Measurements from ENCODE around the gene DIAPH3.

The DIAPH3 gene

DNA sequence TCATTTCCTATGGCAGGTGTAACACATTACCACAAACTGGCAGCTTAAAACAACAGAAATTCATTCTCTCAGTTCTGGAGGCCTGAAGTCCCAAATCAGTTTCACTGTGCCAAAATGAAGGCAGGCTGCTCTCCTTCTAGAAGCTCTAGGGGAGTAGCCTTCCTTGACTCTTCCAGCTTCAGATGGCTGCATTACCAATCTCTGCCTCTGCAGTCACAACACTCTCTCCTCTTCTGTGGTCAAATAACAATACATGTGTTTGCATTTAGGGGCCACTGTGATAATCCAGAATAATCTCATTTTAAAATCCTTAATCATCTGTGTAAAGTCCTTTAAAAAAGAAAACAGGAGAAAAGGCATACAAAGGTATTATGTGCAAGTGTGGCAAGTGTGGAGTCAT lies 7.8 kb downstream of the DIAPH3 start:
- DNase-seq (ENCODE audit: low spot score) = no peak

DNA sequence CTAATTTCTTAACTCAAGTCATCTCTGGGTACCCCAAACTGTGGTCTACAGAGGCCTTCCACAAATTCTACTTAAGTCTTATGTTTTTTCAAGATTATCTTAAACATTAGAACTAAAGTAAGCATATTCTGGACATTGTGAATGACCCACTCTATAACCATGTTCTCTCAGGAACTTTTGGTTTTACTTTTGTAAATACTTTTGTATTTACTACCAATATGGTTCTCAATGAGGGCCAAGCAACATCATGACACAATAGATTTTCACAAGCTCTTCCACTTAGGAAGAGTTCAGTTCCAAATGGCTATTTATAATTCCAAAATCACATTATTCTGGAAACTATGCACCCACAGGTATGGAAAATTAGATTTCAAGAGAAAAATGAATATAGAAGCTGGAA lies 10.8 kb downstream of the DIAPH3 start:
- no peak for DNase-seq (ENCODE audit: low spot score)

DNA sequence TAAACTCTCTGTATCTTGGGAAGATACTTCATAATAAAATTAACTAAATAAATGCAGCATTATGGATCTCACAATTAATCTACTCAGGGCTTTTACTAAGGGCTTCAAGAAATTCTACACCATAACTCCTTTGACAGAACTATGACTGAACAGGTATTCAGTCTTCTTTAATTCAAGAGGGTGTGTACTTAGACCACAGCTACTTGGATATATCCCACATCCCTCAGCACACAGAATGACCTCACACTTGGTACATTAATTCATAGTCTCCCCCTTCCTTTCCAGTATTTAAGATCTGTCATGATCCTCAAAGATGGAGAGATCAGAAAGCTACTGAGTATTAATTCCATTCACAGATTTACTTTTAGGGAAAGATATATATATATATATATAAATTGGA lies 11.6 kb downstream of the DIAPH3 start:
- DNase-seq (ENCODE audit: low spot score) = no peak

DNA sequence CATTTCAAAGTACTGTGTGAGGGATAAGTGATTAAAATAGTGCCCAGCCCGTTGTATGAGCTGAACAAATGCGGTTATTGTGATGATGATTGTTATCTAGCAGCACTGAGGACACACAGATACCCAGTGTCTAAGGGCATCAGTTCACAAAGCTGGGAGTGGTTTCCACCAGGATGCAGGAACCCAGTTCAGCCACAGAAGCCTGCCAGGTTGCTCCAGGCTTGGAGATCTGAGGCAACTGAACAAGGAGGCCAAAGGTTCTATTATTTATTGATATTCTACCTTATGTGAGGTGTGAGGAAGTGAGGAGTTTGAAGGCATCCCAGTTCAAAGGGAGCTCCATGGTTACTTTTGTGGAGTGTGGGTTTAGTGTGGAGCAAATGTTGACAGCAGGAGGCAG lies 13.2 kb downstream of the DIAPH3 start:
- DNase-seq (ENCODE audit: low spot score) = no peak

DNA sequence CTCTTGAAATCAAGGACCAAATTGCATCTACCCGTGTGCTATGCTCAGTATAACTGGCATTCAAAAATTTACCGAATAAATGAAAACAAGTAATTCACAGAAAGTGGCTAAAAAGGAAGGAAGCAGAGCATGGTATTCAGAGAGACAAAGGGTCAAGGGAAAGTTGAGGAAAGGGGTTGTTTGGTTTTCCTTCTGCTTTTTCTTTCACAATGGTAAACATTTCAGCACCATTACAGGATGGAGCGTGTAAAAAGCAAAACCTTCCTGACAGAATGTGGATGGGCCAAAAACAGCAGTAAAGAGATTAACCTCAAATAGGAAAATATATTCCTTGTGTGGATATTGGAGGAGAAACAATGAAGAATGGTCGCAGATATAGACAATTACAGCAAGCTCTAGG lies 14.8 kb downstream of the DIAPH3 start:
- DNase-seq (ENCODE audit: low spot score) = no peak

DNA sequence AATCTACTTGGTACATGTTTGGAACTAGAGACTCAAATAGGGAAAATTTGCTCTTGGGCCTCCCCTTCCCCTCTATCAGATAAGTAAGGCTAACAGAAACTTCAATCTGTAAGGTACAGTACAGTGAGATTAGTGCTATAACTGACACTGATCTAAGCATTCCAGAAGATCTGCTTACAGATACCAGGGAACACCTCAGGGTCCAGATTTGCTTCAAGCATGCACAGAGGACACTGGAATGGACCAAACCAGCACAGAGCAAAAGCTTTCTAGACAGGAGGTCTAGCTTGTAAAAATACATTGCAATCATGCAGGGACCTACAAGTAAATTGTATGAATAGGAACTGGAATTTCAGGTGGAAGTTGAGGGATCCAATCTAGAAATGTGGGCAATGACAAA lies 16.4 kb downstream of the DIAPH3 start:
- no peak for DNase-seq (ENCODE audit: low spot score)

DNA sequence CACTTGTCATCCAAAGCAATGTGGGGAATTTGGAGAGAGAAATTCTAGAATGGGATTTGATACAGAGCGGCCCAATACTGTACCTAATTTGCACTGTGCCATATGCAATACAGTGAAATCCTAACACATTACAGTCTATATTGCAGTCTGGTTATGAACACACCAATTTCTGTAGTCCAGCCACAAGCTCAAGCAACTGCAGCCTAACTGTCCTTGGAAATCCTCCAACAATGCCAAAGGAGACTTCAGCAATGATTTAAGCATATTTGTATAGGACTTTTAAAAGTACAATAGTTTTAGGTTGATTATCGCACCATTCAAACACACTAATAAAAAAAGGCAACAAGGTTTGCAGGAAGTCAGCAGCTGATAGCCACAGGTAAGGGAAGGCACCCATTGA lies 17.3 kb downstream of the DIAPH3 start:
- DNase-seq (ENCODE audit: low spot score) = no peak

DNA sequence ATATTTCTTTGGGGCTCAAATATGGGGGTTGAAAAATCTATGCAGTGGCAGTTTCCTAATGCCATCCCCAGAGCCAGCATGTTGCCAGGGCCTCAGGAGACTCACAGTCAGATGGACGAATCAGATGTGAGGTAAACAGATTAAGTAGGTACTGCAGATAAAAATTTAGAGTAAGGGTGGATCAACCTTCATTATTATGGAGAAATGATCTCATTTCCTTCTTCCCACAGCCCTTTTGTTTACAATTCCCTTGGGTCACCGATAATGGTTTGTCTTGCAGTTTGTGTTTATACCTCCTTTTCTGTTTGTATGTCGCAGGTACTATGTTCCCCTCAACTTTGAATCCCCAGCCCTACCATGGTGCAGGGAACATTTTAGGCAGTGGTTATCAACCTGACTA lies 20.0 kb downstream of the DIAPH3 start:
- DNase-seq (ENCODE audit: low spot score) = no peak

DNA sequence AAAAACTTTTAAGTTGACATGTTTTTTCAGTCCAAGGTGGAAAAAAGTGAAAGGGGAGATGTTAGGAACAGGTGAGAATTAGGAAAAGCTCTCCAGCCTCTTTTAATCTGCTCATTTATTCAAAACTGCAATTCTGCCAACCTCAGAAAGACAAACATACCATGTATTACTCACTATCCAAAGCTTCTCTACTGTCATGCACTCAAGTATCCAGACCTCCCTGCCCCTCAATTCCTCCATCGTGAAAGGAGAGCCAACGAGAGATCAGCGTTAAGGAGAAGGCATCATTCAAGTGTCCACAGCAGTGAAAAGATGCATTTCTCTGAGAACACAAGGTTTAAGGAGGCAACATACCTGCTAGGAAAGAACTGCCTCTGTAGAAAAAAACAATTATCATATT lies 24.5 kb downstream of the DIAPH3 start:
- DNase-seq (ENCODE audit: low spot score) = no peak

DNA sequence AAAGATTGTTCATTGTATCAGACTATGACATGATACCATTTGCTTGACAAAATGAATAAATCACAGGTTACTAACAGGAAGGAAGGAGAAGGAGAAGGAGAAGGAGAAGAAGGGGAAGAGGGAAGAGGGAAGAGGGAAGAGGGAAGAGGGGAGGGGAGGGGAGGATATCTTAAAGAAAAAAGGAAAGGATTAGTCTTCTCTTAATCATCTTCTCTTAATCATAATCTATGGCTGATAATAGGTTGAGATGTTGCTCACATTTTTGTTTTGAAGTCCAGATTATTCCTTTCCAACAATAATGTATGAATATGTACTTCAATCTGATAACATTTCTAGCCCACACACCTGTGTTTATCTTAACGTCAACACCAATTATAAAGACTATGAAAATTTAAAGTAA lies 25.1 kb downstream of the DIAPH3 start:
- DNase-seq (ENCODE audit: low spot score) = no peak

DNA sequence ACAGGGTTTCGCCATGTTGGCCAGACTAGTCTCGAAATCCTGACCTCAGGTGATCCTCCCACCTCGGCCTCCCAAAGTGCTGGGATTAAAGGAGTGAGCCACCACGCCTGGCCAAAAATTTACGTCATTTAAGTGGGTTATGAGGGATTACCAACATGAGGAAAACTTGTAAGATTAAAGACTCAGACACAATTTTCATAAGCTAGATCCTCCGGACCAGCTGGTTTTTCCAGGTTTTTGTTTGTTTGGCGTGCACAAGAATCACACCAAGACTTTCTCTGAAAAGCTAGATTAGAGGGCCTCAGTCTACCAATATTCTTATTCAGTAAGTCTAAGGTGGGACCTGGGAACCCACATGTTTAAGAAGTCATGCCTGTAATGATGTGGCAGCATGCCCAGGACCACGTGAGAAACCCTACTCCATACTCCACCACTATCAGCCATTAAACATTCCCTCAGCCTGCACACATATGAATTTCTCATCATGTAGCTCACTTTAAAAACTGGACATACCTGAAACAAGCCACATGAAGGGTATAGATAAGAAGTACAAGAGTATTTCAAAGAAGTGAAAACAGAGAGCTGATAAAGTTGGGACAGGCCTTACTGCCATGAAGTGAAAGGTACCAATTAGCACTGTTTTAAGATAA lies 25.7 kb downstream of the DIAPH3 start:
- DNase-seq (ENCODE audit: low spot score) = no peak

DNA sequence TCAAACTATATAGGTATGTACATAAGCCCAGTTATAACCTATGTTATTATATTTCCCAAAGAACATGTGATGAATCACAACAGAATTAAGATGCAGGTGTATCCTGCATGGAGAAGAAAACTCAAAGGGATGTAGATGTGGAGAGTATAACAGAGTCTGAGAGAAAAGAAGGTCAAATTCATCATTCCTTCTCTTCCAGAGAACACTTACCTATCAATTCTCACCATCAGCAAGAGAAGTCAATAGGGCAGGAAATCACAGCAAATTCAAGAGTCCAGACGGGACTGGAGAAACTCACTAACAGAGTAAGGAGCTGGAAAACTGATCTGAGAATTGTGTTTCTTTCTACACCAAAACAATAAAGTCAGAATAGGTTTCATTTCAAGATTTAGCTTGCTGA lies 28.4 kb downstream of the DIAPH3 start:
- no peak for DNase-seq (ENCODE audit: low spot score)

DNA sequence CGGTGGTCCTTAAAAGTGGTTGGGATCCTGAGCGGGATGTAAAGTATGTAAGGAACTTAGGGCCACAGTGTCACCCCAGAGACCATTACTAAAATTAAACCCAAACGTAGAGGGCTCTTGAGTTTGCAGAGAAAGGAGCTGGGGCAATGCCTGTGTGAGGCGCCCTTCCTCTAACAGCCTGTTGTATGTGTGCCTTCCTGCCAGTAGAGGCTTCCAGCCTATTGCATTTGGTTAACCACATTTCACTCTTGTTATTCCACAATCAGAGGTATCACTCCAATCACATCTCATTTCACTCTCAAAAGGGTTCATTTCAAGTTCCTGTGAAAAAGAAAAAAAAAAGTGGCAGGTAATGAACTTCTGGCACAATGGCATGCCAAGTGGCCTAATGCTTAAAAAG lies 29.4 kb downstream of the DIAPH3 start:
- DNase-seq (ENCODE audit: low spot score) = no peak

DNA sequence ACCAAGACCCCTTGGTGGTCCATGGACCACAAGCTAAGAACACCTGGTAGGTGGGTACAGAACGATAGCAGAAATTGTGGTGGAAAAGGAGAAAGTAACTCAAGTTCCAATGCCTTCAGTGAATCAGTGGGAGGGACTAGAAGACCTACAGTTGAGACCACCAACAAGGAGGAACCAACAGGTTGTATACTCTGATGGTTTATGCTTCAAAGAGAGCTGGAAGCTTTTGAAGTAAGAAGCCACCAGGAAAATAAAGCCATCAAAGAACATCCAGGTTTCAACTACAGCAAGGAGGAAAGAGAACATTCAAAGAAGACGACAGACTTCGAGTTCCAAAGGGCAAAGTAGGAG lies 42.4 kb downstream of the DIAPH3 start:
- no peak for DNase-seq (ENCODE audit: low spot score)

DNA sequence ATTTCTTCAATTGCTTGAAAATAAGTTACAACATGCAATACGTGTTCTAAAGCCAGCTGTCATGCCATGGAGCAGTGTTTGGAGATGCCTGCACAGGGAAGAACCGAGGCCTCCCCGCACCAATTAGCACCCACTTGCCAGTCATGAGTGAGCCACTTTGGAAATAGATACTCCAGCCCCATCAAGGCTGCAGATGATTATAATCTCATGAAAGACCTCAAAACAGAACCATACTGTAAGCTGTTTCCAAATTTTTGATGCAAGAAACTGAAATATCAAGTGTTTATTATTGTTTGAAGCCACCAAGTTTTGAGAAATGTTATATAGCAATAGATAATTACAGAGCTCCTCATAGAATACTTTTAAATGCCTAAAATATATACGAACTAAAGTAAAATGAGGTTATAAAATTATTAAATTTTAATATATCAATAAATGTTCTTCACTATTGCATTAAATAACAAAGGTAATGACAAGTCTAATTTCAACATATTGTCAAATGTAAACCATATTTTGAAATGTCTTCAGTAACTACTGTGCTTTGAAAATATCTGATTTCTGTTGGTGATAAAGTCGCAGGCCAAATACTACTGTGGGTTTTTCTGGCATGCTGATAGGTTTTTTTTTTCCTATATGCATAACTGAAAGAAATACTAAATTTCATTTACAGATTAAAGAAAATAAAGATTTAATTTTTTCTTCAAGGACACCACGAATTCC lies 43.0 kb downstream of the DIAPH3 start:
- DNase-seq (ENCODE audit: low spot score) = no peak

DNA sequence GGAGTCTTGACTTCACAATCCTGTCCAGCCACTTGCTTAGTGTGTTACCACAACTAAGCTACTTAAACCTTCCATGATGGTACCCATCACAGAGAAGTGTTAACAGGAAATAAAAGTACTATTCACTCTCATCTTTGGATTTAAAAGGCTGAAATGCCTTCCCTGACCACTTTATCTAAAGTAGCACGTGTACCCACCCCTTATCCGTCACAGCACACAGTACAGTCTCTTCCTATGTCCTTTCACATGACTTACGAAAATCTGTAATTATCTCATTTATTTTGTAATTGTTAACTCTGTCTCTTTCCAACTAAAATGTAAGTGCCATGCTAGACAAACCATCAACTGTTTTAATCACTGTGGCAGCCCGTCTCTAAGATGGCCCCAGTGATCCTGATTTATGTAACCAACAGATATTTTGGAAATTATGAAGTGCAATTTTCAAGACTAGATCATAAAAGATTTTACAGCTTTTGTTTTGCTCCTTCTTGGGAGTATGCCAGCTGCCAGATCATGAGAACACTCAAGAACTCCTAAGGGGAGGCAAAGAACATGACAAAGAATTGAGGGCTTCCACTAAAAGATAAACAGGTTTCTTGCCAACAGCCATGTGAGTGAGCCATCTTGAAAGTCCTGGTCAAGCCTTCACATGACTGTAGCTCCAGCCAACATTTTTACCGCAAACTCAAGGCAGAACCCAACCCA lies 44.9 kb downstream of the DIAPH3 start:
- DNase-seq (ENCODE audit: low spot score) = no peak

DNA sequence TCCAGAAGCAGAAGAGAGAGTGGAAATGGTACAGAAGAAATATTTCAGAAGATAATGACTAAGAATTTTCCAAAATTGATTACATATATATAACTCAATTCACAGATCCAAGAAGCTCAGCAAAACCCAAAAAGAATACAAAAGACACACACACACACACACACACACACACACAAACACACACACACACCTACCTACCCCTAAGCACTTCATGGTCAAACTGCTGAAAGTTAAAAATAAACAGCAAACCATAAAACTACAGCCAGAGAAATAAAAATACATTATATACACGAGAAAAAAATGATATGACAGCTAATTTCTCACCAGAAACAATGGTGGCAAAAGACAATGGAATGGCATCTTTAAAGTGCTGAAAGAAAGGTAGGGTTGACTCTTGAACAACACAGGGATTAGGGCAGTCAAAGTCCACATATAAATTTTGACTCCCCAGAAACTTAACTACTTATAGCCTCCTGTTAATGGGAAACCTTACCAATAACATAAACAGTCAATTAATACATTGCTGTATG lies 49.2 kb downstream of the DIAPH3 start:
- DNase-seq (ENCODE audit: low spot score) = no peak

DNA sequence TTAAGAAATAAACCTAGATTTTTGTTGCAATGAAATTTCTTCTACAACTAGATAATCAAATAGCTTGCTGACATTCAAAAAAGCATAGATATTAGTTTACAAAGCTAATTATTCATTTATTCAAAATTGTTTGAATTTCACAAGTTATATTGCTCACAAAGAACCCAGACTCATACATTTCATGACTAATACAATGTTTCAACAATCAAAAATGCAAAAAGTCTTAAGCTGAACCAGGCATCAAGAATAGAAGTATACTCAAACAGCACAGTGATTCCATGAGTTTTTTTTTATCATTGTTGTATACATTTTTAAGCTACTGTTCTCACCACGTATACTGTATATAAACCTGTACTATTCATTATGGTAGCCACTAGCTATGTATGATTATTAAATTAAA lies 51.0 kb downstream of the DIAPH3 start:
- no peak for DNase-seq (ENCODE audit: low spot score)

DNA sequence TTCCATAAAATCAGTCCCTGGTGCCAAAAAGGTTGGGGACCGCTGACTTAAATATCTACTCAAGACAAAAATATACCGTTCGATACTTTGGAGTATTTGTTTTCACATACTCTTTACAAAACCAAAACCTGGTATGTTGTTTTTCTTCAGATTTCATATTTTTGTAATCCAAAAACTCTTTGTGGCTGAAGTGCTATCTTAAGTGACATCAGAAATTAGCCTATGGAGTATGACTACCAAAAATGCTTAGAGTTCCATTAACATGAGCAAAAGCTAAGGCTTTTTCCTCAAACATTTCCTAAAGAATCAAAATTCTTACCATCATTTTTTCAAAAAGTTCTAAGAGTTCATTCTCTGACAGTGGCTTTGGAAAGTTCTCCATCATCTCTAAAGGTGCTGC lies 52.0 kb downstream of the DIAPH3 start:
- no peak for DNase-seq (ENCODE audit: low spot score)

DNA sequence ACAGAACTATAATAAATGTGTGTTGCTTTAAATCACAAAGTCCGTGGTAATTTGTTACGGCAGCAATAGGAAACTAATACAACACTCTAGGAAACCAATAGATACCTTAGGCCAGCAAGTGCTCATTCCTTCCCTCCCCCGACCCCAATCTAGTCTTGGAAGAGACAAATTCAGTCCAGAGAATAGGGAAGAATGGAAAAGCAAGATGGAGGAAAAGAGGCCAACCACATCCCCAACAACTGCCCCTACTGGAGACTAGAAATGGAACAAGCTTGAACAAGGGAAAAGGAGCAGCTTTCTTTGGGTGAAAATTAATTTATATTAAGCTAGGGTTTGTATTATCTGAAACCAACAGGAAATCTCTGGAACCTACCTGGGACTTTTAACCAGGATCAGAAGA lies 54.4 kb downstream of the DIAPH3 start:
- no peak for DNase-seq (ENCODE audit: low spot score)

DNA sequence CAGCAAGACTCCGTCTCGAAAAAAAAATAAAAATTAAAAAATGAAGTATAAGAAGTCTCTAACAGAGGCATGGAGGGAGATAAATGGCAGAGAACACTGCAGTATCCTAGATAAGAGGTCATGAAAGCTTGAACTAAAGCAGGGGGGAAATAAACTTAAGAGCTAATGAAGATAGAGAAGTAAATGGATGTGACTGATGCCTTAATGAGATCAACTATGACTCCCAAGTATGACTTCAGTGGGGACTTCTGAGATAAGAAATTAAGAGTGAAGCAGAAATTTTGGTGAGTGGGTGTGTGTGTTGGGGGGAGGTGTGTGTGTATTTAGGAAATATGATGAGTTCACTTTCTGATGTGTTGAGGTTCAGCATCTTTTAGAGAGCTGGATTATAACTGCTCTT lies 55.1 kb downstream of the DIAPH3 start:
- DNase-seq (ENCODE audit: low spot score) = no peak

DNA sequence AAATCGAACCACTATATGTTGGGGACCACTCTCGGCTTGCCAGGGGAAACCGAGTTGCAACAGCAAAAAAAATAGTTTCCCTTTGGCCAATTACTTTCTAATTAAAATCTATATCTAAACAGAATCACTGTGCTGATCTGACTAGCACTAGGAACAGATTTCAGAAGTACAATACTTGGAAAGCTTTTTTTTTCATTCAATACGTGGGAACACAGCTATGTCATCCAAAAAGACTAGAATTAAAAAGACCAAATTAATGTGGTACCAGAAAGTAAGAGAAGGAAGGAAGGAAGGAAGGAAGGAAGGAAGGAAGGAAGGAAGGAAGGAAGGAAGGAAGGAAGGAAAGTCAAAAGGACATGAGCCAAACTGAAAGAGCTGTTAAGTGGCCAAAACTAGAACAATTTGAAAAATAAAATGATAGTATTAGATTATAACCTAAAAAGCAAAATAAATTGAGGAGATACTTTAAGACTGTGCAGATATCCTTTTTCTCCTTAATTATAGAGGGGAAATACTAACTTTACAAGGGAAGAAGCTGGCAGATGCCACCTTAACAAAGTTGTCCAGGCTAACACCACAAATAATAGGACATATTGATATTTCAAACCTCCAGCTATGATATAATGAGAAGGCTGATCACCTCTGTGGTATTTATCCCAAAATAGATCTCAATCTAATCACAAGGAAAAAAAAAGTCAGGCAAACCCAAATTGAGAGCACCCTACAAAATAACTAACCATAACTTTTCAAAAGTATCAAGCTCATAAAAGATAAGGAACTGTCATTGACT lies 63.9 kb downstream of the DIAPH3 start:
- DNase-seq (ENCODE audit: low spot score) = no peak

DNA sequence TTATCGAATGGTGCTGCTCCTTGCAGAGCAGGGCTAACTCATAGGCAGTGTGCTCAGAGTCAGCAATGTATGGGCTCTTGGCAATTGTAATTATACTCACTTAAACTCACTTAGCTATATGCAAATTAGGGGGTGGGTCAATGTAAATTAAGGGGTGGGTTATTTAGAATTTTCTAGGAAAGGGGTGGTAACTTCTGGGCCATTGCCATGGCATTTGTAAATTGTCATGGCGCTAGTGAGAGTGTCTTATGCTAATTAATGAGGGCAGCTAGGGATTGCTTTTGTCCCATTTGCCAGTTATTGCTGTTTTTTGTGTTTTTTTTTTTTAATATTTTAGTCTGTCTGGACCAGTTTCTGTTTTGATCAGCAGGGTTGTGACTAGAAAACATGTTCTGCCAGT lies 68.4 kb downstream of the DIAPH3 start:
- no peak for DNase-seq (ENCODE audit: low spot score)

All from LoVo (cell line).